Pancreas (tissue), 10 donors: Measurements from ENCODE around the gene MED15. TPM values are rescaled to one million over a fixed set of nuclear protein-coding genes. Genes with fewer than 3 reads are reported as not detected.
A peak's percentile ranks its signal among the peaks of the same experiment; 100 is the strongest.

Source experiments
- ATAC-seq, 4 donors: fragments of 200-7000 bp; cut with Tn5 transposase; one replicate each; pipeline versions ENCODE4 v1.8.0 to v1.9.1; 2020; ENCODE audit warnings: mild to moderate bottlenecking in 4 of 4, moderate library complexity in 4 of 4
- DNase-seq, 6 donors: peaks; one replicate each; pipeline ENCODE4 v3.0.0-alpha.2; 2020
- FAIRE-seq: peaks from 2 replicates; lab custom pipeline; 2012; peaks lifted over from hg19 to GRCh38; lab: Jason Lieb, UNC
- H3K27ac ChIP-seq, 4 donors: fragments of 200-600 bp; sonication (generic); 1 replicate in 3 of 4; 2 replicates in 1 of 4; pipeline versions ENCODE4 v1.5.0 to v1.8.0; 2020
- H3K27me3 ChIP-seq, 4 donors: fragments of 200-600 bp; one replicate each; pipeline ENCODE4 v1.8.0; 2021
- H3K36me3 ChIP-seq, 3 donors: fragments of 200-600 bp; sonication (generic) in 1 of 3; one replicate each; pipeline versions ENCODE4 v1.5.0 to v1.8.0; 2020 to 2021
- H3K4me1 ChIP-seq, 3 donors: fragments of 200-600 bp; one replicate each; pipeline ENCODE4 v1.8.0; 2021
- H3K4me3 ChIP-seq, 4 donors: fragments of 200-600 bp; sonication (generic) in 2 of 4; one replicate each; pipeline versions ENCODE4 v1.5.0 to v1.8.0; 2020 to 2021
- H3K9me3 ChIP-seq, 4 donors: fragments of 200-600 bp; one replicate each; pipeline ENCODE4 v1.8.0; 2021
- CTCF ChIP-seq, 4 donors: fragments of 200-600 bp; sonication (generic) in 3 of 4; IDR thresholded peaks; one replicate each; pipeline versions ENCODE4 v1.5.0 to v1.8.0; 2021; ENCODE audit warnings: antibody characterized with exemption in 4 of 4
- WGBS, 2 donors: extraction: QIAGEN DNeasy Blood & Tissue Kit; methylation state at CpG; one replicate each; pipeline ENCODE4 v1.1.7; 2013; 5-methylcytosine and 5-hydroxymethylcytosine counted together
- intact Hi-C, 3 donors: fragments of 100-400 bp; cut with DNase I; formaldehyde crosslinking; loops; one replicate each; pipeline versions ENCODE4 v1.11.1 to v1.14.2; 2022
- polyA plus RNA-seq, 2 donors: library from polyadenylated mRNA; stranded (reverse); fragments of 200-250 nt; gene quantifications; one replicate each; pipeline ENCODE4 v1.2.3, GENCODE V29; 2013
- total RNA-seq, 6 donors: library from RNA; stranded (reverse); fragmentation: NEBNext Ultra II Directional in 4 of 6; extraction: Animal tissue kit (Norgen Biotek cat#: 25700) in 4 of 6; gene quantifications; one replicate each; pipeline versions ENCODE4 v1.2.1 to v1.2.4, GENCODE V29; 2021 to 2023
- donor health status: healthy with polysubstance abuse.
- donor health status: DM: no; HTN: no; CAD: no; lungs with moderate emphysema.
- donor health status: DM: no; HTN: no; CAD: no.
- donor health status: control.
- donor health status: control.
- donor health status: Bipolar disorder and iron deficiency.
- donor health status: DM: yes; HTN: yes; CAD: no.
- donor health status: DM: no; HTN: no; CAD: no.
- donor health status: DM: no; HTN: no; CAD: no.
- donor health status: DM: yes; HTN: yes; CAD: no.

MED15 gene
- total and polyA plus RNA-seq, 8 donors: 27.1 to 61.7 (median 37.0) TPM

GRCh38 chr22:20490183-20490940, 17.0 kb upstream of the MED15 start:
- no peak for TF ChIP-seq CTCF (IDR thresholded peaks at IDR 0.05)
- H3K27ac ChIP-seq: no peak overlapping the region
- H3K36me3 ChIP-seq: no peaks in the 10 kb centered on the region
- no peaks in the 10 kb centered on the region for H3K9me3 ChIP-seq
- intact Hi-C loops: loop anchor here in 1 of 3 donors (10.0 kb wide), 1 partner anchor 66 kb away; no protein-coding TSS in a partner anchor
- ATAC-seq (no peak), FAIRE-seq (no peak), DNase-seq (no peak)
- peaks cover 0 to 6% (median 5%) of the 10 kb centered on the region in 3 donors for H3K4me1 ChIP-seq
- H3K4me3 ChIP-seq: no peak overlapping the region
- H3K27me3 ChIP-seq: no peaks in the 10 kb centered on the region
- 89 to 93% methylated on average over 6 of the region's 6 CpGs for WGBS, 2 donors

- FAIRE-seq: no peak
- TF ChIP-seq CTCF (IDR thresholded peaks at IDR 0.05): no peak
- H3K36me3 ChIP-seq: no peaks in the 10 kb centered on the region
- H3K4me1 ChIP-seq: peaks cover 0 to 6% (median 5%) of the 10 kb centered on the region in 3 donors
- intact Hi-C loops: loop anchor here in 1 of 3 donors (10.0 kb wide), 1 partner anchor 66 kb away; no protein-coding TSS in a partner anchor
- WGBS, 2 donors: 93 to 96% methylated on average over 1 of the region's 1 CpG
- H3K27ac ChIP-seq: no peak overlapping the region
- ATAC-seq: no peak
- no peak for DNase-seq
- no peaks in the 10 kb centered on the region for H3K9me3 ChIP-seq
- no peak overlapping the region for H3K4me3 ChIP-seq
- no peaks in the 10 kb centered on the region for H3K27me3 ChIP-seq
Observed at GRCh38 chr22:20490941-20491307, 16.5 kb upstream of the MED15 start.

GRCh38 chr22:20491346-20491745, 16.1 kb upstream of the MED15 start:
- Histone ChIP-seq H3K4me1 (peaks cover 0 to 6% (median 5%) of the 10 kb centered on the region in 3 donors), H3K4me3 (no peak overlapping the region), H3K27ac (no peak overlapping the region), H3K27me3 (no peaks in the 10 kb centered on the region), H3K36me3 (no peaks in the 10 kb centered on the region), H3K9me3 (no peaks in the 10 kb centered on the region)
- DNase-seq (no peak), ATAC-seq (no peak), FAIRE-seq (no peak)
- TF ChIP-seq CTCF (IDR thresholded peaks at IDR 0.05): no peak
- 89 to 98% methylated on average over 2 of the region's 2 CpGs for WGBS, 2 donors
- intact Hi-C loops: loop anchor here in 1 of 3 donors (10.0 kb wide), 1 partner anchor 67 kb away; no protein-coding TSS in a partner anchor

- no peaks in the 10 kb centered on the region for H3K9me3 ChIP-seq
- peak; percentile 7 to 43 (median 12) for ATAC-seq
Observed at GRCh38 chr22:20494978-20495860, 12.2 kb upstream of the MED15 start, which contains the start of gene KLHL22. TSS of gene KLHL22 (minus strand) at chr22:20495795. CDS start at chr22:20489211, 6,584 bp downstream.

More at GRCh38 chr22:20494978-20495860, 12.2 kb upstream of the MED15 start, which contains the start of gene KLHL22:
- Histone ChIP-seq H3K36me3 (no peaks in the 10 kb centered on the region), H3K4me1 (peaks cover 0 to 6% (median 5%) of the 10 kb centered on the region in 3 donors), H3K27ac (peak within 1 kb of the TSS; percentile 67 to 91 (median 80)), H3K4me3 (peak within 1 kb of the TSS; percentile 55 to 80 (median 74)), H3K27me3 (no peaks in the 10 kb centered on the region)
- FAIRE-seq (no peak), DNase-seq (peak in 4 of 6 donors; percentile 24 to 84 (median 61))
- intact Hi-C loops: loop anchor here in 1 of 3 donors (10.0 kb wide), 1 partner anchor 70 kb away; no protein-coding TSS in a partner anchor
- TF ChIP-seq CTCF (IDR thresholded peaks at IDR 0.05): no peak
- WGBS, 2 donors: 1% methylated on average over 45 to 108 of the region's 108 CpGs
